GM10266 (cell line): Measurements from ENCODE around the gene FABP1.

Experiments used
- DNase-seq: peaks from one replicate; pipeline ENCODE4 v3.0.0; 2012; ENCODE audit errors: extremely low spot score
- CTCF ChIP-seq: IDR thresholded peaks from 2 replicates; pipeline ENCODE4 v1.5.1; 2012; ENCODE audit warnings: mild to moderate bottlenecking, low read depth; ENCODE audit not compliant: control insufficient read depth, insufficient read depth; ENCODE audit errors: missing control alignments

FABP1 gene

DNA sequence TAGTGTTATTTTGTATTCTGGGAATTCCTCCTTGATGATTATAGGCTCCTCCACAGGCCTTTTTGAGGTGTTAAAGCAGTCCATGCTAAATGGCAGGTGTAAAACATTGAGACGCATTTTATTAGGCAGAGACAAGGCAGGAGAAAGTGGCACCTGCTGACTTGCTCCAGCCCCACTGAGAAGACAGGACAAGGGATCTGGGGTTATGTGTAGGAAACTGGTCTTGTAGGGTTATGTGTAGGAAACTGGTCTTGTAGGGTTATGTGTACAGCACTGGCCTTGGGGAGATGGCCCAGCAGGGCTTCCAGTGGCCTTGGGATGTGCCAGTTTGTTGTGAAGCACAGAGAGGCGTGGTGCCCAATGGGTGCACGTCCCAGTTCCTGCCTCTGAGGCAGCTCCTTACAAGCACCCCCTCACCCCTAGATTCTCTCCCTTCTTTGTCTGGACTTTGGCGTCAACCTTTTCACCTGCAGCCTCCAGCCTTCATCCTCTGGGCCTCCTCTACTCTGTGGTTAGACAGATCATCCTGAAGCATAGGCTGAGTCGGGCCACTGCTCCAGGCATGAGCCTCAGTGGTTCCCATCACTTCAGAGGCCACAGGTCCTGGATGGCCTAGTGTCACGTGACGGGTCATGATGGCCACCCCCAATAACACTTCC is 921 bp upstream of the FABP1 start:
- no peak for DNase-seq
- no peak for TF ChIP-seq CTCF

DNA sequence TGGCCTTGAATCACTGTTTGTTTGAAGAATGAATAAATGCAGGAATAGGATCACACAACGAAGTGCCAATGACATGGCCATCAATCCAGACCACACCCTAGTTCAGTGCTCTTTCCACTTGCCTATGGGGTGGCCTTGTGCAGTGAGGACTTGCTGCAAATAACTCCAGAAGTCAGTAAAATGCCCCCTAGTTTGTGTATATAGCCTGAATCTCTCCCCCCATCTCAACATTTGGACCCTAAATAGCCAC is 299 bp downstream of the FABP1 start:
- DNase-seq: no peak

DNA sequence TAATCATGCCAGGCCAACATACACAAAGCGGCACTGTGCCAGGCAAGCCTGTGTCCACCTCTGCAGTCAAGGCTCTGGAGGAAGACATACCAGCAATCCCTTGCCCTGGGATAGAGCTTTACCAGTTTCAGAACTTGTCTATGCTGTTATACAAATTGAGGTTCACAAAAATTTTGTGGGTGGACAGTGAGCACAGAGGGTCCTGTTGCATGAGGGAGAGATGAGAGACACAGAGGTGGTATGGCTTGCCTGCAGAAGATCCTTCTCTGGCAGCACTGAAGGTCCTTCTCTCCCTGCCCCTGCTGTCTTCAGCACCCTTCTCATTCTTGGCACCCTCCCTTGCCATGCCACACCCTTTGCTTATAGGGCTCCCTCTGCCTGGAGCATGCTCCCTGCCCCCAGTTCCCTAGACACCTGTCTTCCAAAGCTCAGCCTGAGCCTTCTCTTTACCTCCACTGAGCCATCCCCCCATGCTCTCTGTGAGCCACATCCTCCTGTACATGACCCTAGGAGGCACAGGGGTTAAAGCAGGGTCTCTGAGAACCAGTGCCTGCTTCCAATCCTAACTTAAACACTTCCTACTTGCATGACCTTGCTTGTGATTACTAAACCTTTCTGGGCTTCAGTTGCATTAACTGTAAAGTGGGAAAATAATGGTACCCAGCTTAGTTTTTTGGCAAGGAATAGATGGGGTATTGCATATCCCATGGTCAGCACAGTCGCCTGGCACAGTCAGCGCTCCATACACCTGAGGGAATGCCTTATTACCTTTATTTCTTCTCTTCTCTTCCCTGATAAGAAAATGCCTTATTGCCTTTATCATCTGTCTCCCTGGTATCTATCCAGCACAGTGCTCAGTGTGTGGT is 857 bp downstream of the FABP1 start:
- no peak for TF ChIP-seq CTCF
- DNase-seq: no peak

More for the DNA sequence above, 299 bp downstream of the FABP1 start:
- no peak for TF ChIP-seq CTCF

DNA sequence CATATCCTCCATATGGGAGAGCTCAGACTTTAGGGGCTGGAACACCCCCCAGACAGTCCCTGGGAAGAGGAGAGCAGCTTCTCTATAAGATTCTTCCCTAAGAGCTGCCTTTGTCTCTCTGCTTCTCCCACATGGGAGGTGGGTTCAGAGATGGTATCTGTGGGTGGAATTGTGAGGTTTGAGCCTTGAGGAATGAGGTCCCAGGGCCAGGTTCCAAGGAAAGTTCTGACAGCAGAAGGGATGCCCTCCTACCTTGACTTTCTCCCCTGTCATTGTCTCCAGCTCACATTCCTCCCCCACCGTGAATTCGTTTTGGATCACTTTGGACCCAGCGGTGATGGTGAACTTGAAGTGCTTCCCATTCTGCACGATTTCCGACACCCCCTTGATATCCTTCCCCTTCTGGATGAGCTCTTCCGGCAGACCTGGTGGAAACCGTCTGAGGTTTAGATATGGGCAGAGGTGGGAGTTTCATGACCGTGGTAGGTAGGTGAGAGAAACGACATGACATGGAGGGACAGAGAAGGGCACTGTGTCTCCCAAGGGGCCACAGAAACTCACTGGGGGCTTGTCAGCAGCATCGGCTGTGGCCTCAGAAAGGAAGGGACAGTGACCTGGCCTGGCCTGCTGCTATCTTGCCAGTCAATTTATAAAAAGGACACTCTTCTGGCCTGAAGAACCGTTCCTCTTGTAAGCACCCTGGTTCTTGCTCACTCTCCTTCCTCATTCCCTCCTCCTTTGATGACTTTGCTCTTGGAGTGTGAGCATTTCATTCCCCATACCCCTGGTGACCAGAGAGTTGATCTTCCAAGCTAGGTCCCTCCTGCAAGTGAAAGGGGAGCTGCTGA is 1.7 kb downstream of the FABP1 start:
- no peak for DNase-seq
- TF ChIP-seq CTCF: no peak

- TF ChIP-seq CTCF: no peak
These were observed 2.4 kb downstream of the FABP1 start for GRCh38 chr2:88125344-88125923.

DNA sequence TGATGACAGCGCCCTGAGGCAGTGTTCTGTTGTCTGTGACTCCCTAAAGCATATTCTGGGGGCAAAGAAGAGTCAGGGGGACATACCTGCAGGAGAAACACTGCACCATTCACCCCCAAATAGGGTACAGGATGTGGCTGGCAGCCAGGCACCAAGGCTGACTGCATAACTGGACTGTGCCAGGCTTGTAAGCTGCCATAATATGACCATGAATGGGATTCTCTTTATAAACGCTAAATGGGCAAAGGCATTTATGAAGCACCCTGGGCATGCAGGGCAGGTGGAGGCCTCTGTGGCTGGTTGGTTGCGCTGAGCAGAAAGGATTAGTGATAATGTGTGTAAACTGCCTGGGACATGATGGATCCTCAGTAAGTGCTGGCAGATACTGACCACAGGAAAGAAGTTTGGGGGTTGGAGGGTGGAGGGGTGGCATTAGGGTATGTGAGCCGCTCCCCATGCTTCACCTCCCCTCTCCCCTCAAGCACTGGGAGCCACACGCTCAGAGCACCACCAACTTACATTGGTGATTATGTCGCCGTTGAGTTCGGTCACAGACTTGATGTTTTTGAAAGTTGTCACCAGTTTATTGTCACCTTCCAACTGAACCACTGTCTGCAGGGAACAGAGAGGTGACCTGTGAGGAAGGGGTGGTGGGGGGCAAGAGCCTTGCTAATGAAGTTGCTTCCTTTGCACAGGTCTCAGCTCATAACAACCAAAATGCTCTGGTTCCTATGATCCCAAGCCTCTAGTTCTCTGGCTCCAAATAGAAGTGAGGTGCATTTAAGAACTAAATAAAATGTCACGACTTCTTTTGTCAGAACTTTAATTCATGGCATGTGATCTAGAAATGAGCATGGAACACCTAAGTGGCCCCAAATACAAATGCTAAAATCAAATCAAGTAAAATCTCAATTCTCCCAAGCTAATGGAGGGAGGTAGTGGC is 3.6 kb downstream of the FABP1 start:
- DNase-seq: no peak
- TF ChIP-seq CTCF: no peak

More at GRCh38 chr2:88125344-88125923, 2.4 kb downstream of the FABP1 start:
- DNase-seq: no peak
